Neuronal stem cell (in vitro differentiated cells): ENCODE measurements around the gene NOS3.
A peak's percentile ranks its signal among the peaks of the same experiment; 100 is the strongest.

Experiments
- DNase-seq: peaks from one replicate; pipeline ENCODE4 v3.0.0-alpha.2; 2013; ENCODE audit warnings: low spot score
- H2AFZ ChIP-seq: one replicate; pipeline ENCODE4 v1.6.1; 2013; ENCODE audit warnings: mild to moderate bottlenecking, low read length, inconsistent platforms
- H2AK5ac ChIP-seq: 2 replicates; pipeline ENCODE4 v1.6.1; 2013; ENCODE audit warnings: low read depth, mild to moderate bottlenecking, inconsistent platforms, low read length, moderate library complexity, mixed read lengths
- H2BK120ac ChIP-seq: 2 replicates; pipeline ENCODE4 v1.6.1; 2013; ENCODE audit warnings: low read depth, mild to moderate bottlenecking, inconsistent platforms, low read length, moderate library complexity, mixed read lengths
- H2BK12ac ChIP-seq: one replicate; pipeline ENCODE4 v1.6.1; 2013; ENCODE audit warnings: low read length, inconsistent platforms
- H2BK15ac ChIP-seq: 2 replicates; pipeline ENCODE4 v1.6.1; 2013; ENCODE audit warnings: mild to moderate bottlenecking, low read length, inconsistent platforms, mixed read lengths
- H2BK5ac ChIP-seq: one replicate; pipeline ENCODE4 v1.6.1; 2013; ENCODE audit warnings: inconsistent platforms, mild to moderate bottlenecking, low read length, moderate library complexity
- H3K14ac ChIP-seq: one replicate; pipeline ENCODE4 v1.6.1; 2013; ENCODE audit warnings: low read length, inconsistent platforms
- H3K18ac ChIP-seq: 2 replicates; pipeline ENCODE4 v1.6.1; 2013; ENCODE audit warnings: low read length, inconsistent platforms
- H3K23ac ChIP-seq: 2 replicates; pipeline ENCODE4 v1.6.1; 2013; ENCODE audit warnings: low read depth, mild to moderate bottlenecking, mixed read lengths, low read length, inconsistent platforms; ENCODE audit not compliant: poor library complexity
- H3K27ac ChIP-seq: replicated peaks from 3 replicates; pipeline ENCODE4 v1.5.1; 2013; ENCODE audit warnings: low read length, inconsistent platforms
- H3K27me3 ChIP-seq, 3 experiments: 2 replicates each; pipeline ENCODE4 v1.6.1; 2013; ENCODE audit warnings: low read length in 3 of 3, mild to moderate bottlenecking in 2 of 3, inconsistent platforms in 1 of 3, low read depth in 1 of 3, mixed read lengths in 1 of 3, moderate library complexity in 1 of 3; ENCODE audit not compliant: control insufficient read depth in 3 of 3, insufficient read depth in 3 of 3
- H3K36me3 ChIP-seq, 2 donors: replicated peaks in 1 of 2; 2 replicates each; pipeline ENCODE4 v1.6.1; 2013; ENCODE audit warnings: low read length in 2 of 2; ENCODE audit not compliant: control insufficient read depth in 2 of 2, insufficient read depth in 2 of 2
- H3K4ac ChIP-seq: 2 replicates; pipeline ENCODE4 v1.6.1; 2013; ENCODE audit warnings: inconsistent platforms, mild to moderate bottlenecking, low read length, moderate library complexity
- H3K4me1 ChIP-seq, 2 donors: 1 replicate in 1 of 2; 2 replicates in 1 of 2; pipeline ENCODE4 v1.6.1; 2013; ENCODE audit warnings: low read length in 2 of 2, low read depth in 1 of 2; ENCODE audit not compliant: control insufficient read depth in 2 of 2, insufficient read depth in 1 of 2
- H3K4me2 ChIP-seq: one replicate; pipeline ENCODE4 v1.6.1; 2013; ENCODE audit warnings: mild to moderate bottlenecking, low read length, inconsistent platforms; ENCODE audit not compliant: insufficient read depth, poor library complexity, severe bottlenecking
- H3K4me3 ChIP-seq, 2 donors: 2 replicates each; pipeline ENCODE4 v1.5.1; 2013; ENCODE audit warnings: low read length in 2 of 2, mild to moderate bottlenecking in 2 of 2, inconsistent platforms in 1 of 2, moderate library complexity in 1 of 2
- H3K79me1 ChIP-seq: one replicate; pipeline ENCODE4 v1.6.1; 2013; ENCODE audit warnings: low read depth, mild to moderate bottlenecking, inconsistent platforms, low read length, moderate library complexity
- H3K9ac ChIP-seq: one replicate; pipeline ENCODE4 v1.6.1; 2013; ENCODE audit warnings: mild to moderate bottlenecking, low read depth, low read length, inconsistent platforms; ENCODE audit not compliant: poor library complexity
- H3K9me3 ChIP-seq, 2 donors: replicated peaks in 1 of 2; 2 replicates each; pipeline versions ENCODE3 to v1.6.1; 2013; ENCODE audit warnings: low read length in 2 of 2, mild to moderate bottlenecking in 2 of 2, inconsistent platforms in 1 of 2, low read depth in 1 of 2, mixed read lengths in 1 of 2, moderate library complexity in 1 of 2; ENCODE audit not compliant: control insufficient read depth in 2 of 2, insufficient read depth in 1 of 2
- H4K8ac ChIP-seq: one replicate; pipeline ENCODE4 v1.6.1; 2013; ENCODE audit warnings: low read depth, mild to moderate bottlenecking, inconsistent platforms, low read length, moderate library complexity
- H4K91ac ChIP-seq: one replicate; pipeline ENCODE4 v1.6.1; 2013; ENCODE audit warnings: low read length, low read depth, mild to moderate bottlenecking, inconsistent platforms; ENCODE audit not compliant: poor library complexity
- WGBS, 2 donors: extraction: QIAGEN DNeasy Blood & Tissue Kit; methylation state at CpG; one replicate each; pipeline ENCODE4 v1.1.7; 2013; ENCODE audit warnings: missing lambda C conversion rate in 2 of 2, mixed read lengths in 1 of 2; ENCODE audit not compliant: insufficient read length in 2 of 2, insufficient replicate concordance in 1 of 2; ENCODE audit errors: extremely low coverage in 2 of 2; 5-methylcytosine and 5-hydroxymethylcytosine counted together

The NOS3 gene

DNA sequence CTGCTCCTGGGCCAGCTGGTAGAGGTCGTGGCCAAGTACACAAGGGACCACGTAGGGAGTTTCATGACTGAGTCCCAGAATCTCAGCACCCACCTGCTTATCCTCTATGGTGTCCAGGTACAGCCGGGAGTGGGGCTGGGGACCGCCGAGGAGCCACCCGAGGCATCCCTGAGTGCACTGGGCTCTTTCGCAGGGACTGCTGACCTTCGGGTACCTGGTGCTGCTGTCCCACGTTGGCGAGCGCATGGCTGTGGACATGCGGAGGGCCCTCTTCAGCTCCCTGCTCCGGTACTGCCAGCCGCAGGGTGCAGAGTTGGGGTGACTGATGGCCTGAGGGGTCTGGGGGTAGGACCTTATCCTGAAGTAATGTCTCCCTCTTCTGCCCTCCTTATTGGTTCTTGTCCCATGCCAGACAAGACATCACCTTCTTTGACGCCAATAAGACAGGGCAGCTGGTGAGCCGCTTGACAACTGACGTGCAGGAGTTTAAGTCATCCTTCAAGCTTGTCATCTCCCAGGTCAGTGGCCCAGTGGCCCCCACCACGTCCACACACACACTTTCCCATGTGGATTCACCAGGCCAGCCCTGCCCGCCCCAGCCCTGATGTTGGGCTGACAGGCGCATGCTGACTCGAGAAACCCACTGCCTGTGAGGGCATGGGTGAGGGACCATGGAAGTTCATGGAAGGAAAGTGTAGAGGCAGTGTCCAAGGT lies 43.7 kb downstream of the NOS3 start:
- no peak for DNase-seq
- Histone ChIP-seq H3K23ac (no peak overlapping the region), H3K4me1 (peaks cover 0 to 9% of the 10 kb centered on the region in 2 donors), H2BK15ac (no peak overlapping the region), H2AK5ac (no peak overlapping the region), H3K27me3 (no peaks in the 10 kb centered on the region), H2BK120ac (no peak overlapping the region), H2AFZ (no peak overlapping the region), H2BK12ac (no peak overlapping the region), H3K4me3 (no peak overlapping the region), H3K4ac (no peak overlapping the region), H3K9ac (no peak overlapping the region), H3K18ac (no peak overlapping the region), H3K9me3 (no peaks in the 10 kb centered on the region), H3K36me3 (peaks cover 13 to 41% of the 10 kb centered on the region in 2 donors), H3K27ac (no peak overlapping the region), H4K8ac (no peak overlapping the region), H2BK5ac (no peak overlapping the region), H3K79me1 (no peaks in the 10 kb centered on the region), H3K4me2 (no peak overlapping the region), H4K91ac (no peak overlapping the region), H3K14ac (no peak overlapping the region)
- WGBS, 2 donors: no CpG with 5 or more reads among the region's 21 CpGs

- H3K27me3 ChIP-seq: no peaks in the 10 kb centered on the region
- no peak overlapping the region for H3K4me3 ChIP-seq
- H3K9me3 ChIP-seq: no peaks in the 10 kb centered on the region
- peak overlapping the region; percentile 67 for H3K23ac ChIP-seq
- no peaks in the 10 kb centered on the region for H3K79me1 ChIP-seq
- H2BK120ac ChIP-seq: no peak overlapping the region
- H3K36me3 ChIP-seq: peaks cover 13 to 41% of the 10 kb centered on the region in 2 donors
- H2AFZ ChIP-seq: no peak overlapping the region
- H2AK5ac ChIP-seq: no peak overlapping the region
- H4K91ac ChIP-seq: no peak overlapping the region
- no peak overlapping the region for H3K4ac ChIP-seq
- H4K8ac ChIP-seq: no peak overlapping the region
- peaks cover 0 to 9% of the 10 kb centered on the region in 2 donors for H3K4me1 ChIP-seq
- no peak overlapping the region for H3K14ac ChIP-seq
- H2BK12ac ChIP-seq: no peak overlapping the region
- no peak overlapping the region for H3K4me2 ChIP-seq
- DNase-seq: no peak
- H2BK5ac ChIP-seq: no peak overlapping the region
- H3K18ac ChIP-seq: no peak overlapping the region
- no CpG with 5 or more reads among the region's 21 CpGs for WGBS, 2 donors
- no peak overlapping the region for H3K27ac ChIP-seq
- H2BK15ac ChIP-seq: no peak overlapping the region
- no peak overlapping the region for H3K9ac ChIP-seq
Measured at GRCh38 chr7:151035026-151035717, 44.4 kb downstream of the NOS3 start.

- WGBS, 2 donors: no CpG with 5 or more reads among the region's 17 CpGs
Measured at GRCh38 chr7:151035902-151036301, 45.1 kb downstream of the NOS3 start.

More at GRCh38 chr7:151035902-151036301, 45.1 kb downstream of the NOS3 start:
- H2BK5ac ChIP-seq: no peak overlapping the region
- peak overlapping the region; percentile 53 for H3K4ac ChIP-seq
- no peak overlapping the region for H2AFZ ChIP-seq
- no peak overlapping the region for H3K9ac ChIP-seq
- no peak overlapping the region for H3K4me2 ChIP-seq
- no peak overlapping the region for H2BK15ac ChIP-seq
- no peak overlapping the region for H3K4me3 ChIP-seq
- H4K91ac ChIP-seq: no peak overlapping the region
- no peak for DNase-seq
- H3K27ac ChIP-seq: no peak overlapping the region
- no peak overlapping the region for H4K8ac ChIP-seq
- peak overlapping the region; percentile 80 for H3K23ac ChIP-seq
- H3K36me3 ChIP-seq: peaks cover 13 to 41% of the 10 kb centered on the region in 2 donors
- no peaks in the 10 kb centered on the region for H3K9me3 ChIP-seq
- no peak overlapping the region for H2AK5ac ChIP-seq
- H3K4me1 ChIP-seq: peaks cover 0 to 9% of the 10 kb centered on the region in 2 donors
- no peak overlapping the region for H3K18ac ChIP-seq
- H2BK12ac ChIP-seq: no peak overlapping the region
- no peaks in the 10 kb centered on the region for H3K27me3 ChIP-seq
- H2BK120ac ChIP-seq: no peak overlapping the region
- no peak overlapping the region for H3K14ac ChIP-seq
- H3K79me1 ChIP-seq: no peaks in the 10 kb centered on the region
